AG04449 (cell line): ENCODE results near the gene GSC.
"Not testable (repeated sequence)": the region's sequence is repeated elsewhere in the genome, so short reads cannot be mapped to it uniquely, and the experiment has no call there.

Experiments
- CTCF ChIA-PET: fragments of 350-600 bp; formaldehyde crosslinking; extraction: SDS; loops from one replicate; lab custom pipeline; 2021; ENCODE audit warnings: antibody characterized with exemption; lab: Yijun Ruan, JAX
- POLR2A ChIA-PET: fragments of 400-600, 350-600 bp; formaldehyde crosslinking; extraction: SDS; loops from one replicate; lab custom pipeline; 2020; ENCODE audit warnings: antibody characterized with exemption, inconsistent platforms; lab: Yijun Ruan, JAX
- DNase-seq: peaks from one replicate; pipeline ENCODE4 v3.0.0-alpha.2; 2010; ENCODE audit warnings: low read depth, low spot score
- H3K4me3 ChIP-seq: 2 replicates; pipeline ENCODE4 v1.5.1; 2011; ENCODE audit warnings: low read depth, mild to moderate bottlenecking, control low read depth, low read length
- TF ChIP-seq, protein P1 (sequence below): IDR thresholded peaks from one replicate; pipeline ENCODE4 v1.5.1; 2011; ENCODE audit warnings: mild to moderate bottlenecking, moderate library complexity, low read length, control low read depth, inconsistent platforms; ENCODE audit not compliant: insufficient read depth; ENCODE audit errors: missing control alignments

The GSC gene

DNA sequence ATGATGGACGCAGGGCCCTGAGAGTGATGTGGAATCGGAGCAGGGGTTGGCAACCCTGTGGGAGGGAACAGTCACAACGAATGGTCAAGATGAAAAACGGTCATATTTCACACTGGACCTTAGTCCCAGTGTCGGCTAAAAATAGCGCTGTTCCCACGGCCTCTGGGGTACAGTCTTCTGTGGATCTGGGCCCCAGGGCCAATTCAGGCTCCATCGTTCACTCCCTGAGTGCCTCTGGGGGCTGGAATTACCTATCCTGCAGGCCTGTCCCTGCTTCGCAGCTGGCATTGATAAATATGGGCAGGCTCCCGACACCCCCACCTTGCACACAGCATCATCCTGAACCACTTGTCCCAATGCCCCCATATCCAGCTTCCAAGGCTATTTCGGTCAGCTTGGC lies 18.6 kb downstream of the GSC start:
- no peak overlapping the region for H3K4me3 ChIP-seq
- CTCF ChIA-PET = no interaction called here
- TF ChIP-seq, protein P1, sequence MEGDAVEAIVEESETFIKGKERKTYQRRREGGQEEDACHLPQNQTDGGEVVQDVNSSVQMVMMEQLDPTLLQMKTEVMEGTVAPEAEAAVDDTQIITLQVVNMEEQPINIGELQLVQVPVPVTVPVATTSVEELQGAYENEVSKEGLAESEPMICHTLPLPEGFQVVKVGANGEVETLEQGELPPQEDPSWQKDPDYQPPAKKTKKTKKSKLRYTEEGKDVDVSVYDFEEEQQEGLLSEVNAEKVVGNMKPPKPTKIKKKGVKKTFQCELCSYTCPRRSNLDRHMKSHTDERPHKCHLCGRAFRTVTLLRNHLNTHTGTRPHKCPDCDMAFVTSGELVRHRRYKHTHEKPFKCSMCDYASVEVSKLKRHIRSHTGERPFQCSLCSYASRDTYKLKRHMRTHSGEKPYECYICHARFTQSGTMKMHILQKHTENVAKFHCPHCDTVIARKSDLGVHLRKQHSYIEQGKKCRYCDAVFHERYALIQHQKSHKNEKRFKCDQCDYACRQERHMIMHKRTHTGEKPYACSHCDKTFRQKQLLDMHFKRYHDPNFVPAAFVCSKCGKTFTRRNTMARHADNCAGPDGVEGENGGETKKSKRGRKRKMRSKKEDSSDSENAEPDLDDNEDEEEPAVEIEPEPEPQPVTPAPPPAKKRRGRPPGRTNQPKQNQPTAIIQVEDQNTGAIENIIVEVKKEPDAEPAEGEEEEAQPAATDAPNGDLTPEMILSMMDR = no peak
- no peak for DNase-seq
- POLR2A ChIA-PET = no interaction called here

DNA sequence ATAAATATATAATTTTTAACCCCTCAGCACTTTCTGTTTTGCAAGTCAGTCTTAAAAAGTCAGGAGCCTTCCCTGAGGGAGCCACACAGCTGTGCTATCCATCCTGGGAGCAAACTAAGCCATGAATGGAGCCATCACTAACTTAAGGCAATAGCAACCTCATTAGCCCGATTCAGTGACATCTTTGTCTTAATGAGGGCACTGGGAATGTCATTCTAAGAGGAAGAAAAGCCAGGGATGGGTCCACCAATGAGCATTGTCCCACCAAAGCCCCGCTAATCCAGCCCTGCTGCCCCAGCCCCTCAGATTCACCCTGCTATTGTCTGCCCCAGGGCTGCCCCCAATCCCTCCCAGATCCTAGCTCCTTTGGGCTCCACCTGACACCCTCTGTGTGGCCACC lies 19.5 kb downstream of the GSC start:
- CTCF ChIA-PET = interaction anchor here (2.0 kb wide), 1 partner anchor 60 kb away, joined by 9 read pairs; no protein-coding TSS in a partner anchor
- TF ChIP-seq, protein P1 = no peak
- H3K4me3 ChIP-seq = no peak overlapping the region
- DNase-seq = no peak
- POLR2A ChIA-PET = no interaction called here

DNA sequence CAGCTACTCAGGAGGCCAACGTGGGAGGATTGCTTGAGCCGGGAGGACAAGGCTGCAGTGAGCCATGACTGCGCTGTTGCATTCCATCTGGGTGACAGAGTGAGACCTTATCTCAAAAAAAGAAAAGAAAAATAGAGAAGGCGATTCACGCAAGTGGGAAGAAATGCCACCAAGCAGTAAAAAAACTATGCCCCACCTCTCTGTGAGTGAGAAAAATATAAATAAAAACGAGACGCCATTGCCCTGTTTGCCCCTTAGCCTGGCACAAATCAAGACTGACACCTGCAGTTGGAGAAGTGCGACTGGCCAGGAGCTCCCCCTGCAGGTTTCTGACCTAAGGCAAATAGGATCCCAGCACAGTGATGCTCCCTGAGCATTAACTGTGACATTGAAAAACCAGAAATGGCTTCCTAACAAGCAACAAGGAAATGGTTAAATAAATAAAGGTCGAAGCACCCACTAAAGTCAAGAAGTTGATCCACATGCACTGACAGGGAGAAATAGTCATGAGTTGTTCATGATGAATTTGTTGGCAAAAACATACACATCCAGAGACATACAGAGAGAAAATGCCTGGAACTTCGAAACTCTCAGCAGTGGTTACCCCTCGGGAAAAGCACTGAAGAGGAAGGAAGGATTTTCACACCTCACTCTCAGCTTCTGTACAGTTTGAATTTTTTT lies 21.1 kb downstream of the GSC start:
- ChIA-PET CTCF (interaction anchor here (0.6 to 2.0 kb wide), 7 partner anchors 9 to 351 kb away, joined by 3 to 9 read pairs (median 3); no protein-coding TSS in a partner anchor), POLR2A (no interaction called here)
- H3K4me3 ChIP-seq = no peak overlapping the region
- TF ChIP-seq, protein P1 = peak; percentile 45
- no peak for DNase-seq

DNA sequence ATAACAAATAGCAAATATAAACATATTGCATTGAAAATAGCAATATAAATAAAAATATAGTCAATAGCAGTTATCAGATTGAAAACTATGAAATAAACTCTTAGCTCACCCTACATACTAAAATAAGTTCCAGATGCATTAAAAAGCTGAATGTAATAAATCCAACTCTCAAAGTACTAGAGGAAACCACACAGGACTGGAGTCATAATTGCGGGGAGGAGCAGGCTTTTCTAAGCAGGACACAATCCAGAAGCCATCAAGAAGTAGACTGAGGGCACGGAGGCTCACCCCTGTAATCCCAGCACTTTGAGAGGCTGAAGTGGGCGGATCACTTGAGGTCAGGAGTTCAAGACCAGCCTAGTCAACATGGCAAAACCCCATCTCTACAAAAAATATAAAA lies 22.2 kb downstream of the GSC start:
- DNase-seq = no peak
- ChIA-PET POLR2A (no interaction called here), CTCF (interaction anchor here (1.0 to 1.1 kb wide), 2 partner anchors 18 to 58 kb away, joined by 3 read pairs; no protein-coding TSS in a partner anchor)
- H3K4me3 ChIP-seq = no peak overlapping the region
- TF ChIP-seq, protein P1 = no peak

DNA sequence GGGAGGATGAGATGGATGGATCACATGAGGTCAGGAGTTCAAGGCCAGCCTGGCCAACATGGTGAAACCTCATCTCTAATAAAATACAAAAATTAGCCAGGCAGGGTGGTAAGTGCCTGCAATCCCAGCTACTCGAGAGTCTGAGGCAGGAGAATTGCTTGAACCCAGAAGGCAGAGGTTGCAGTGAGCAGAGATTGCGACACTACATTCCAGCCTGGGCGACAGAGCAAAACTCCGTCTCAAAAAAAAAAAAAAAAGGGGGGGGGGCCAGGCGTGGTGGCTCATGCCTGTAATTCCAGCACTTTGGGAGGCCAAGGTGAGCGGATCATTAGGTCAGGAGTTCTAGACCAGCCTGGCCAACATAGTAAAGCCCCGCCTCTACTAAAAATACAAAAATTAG lies 22.8 kb downstream of the GSC start:
- DNase-seq, H3K4me3 ChIP-seq, POLR2A ChIA-PET: not testable (repeated sequence)
- CTCF ChIA-PET = interaction anchor here (1.0 kb wide), 1 partner anchor 57 kb away, joined by 3 read pairs; no protein-coding TSS in a partner anchor

DNA sequence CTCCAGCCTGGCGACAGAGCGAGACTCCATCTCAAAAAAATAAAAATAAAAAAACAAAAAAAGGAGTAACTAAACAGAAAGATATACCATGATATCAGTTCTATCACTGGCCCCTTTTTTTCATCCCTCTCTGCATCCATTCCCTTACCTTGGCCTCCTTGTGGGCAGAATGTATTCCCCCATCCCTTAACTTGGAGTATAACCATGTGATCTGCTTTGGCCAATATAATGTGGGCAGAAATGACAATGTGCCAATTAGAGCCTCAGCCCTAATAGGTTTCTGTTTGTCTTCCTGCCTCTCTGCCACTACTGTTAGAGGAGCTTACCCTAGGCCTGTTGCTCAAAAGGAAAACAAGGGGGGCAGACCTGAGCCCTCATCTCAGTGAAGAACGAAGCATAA lies 23.8 kb downstream of the GSC start:
- DNase-seq = no peak
- POLR2A ChIA-PET = no interaction called here
- CTCF ChIA-PET = no interaction called here
- TF ChIP-seq, protein P1 = no peak
- no peak overlapping the region for H3K4me3 ChIP-seq

DNA sequence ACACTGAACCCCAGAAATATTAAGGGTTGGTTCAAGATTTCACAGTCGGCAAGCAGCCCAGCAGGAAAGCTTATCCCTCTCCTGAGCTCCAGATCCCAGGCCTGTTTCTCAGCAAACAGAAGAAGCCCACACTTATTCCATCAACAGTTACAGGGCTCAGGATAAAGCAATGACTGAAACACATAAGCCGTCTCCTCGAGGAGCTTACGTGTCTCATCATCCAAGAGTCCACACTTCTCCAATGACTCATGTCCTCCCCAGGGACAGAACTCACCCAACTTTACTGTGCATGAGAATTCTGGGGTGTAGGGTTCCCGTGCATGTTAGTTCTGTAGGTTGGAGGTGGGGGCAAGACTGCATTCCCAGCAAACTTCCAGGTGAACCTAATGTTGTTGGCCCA lies 31.2 kb downstream of the GSC start:
- no peak overlapping the region for H3K4me3 ChIP-seq
- no peak for DNase-seq
- ChIA-PET POLR2A (no interaction called here), CTCF (no interaction called here)
- TF ChIP-seq, protein P1 = no peak
